Middle frontal gyrus (tissue), 1 donor: ENCODE measurements around the gene VSTM2B.
"Not testable (repeated sequence)": the region's sequence is repeated elsewhere in the genome, so short reads cannot be mapped to it uniquely, and the experiment has no call there.

ENCODE experiments used
- DNase-seq: peaks from one replicate; pipeline ENCODE4 v3.0.0-alpha.2; 2015; ENCODE audit warnings: low spot score; ENCODE audit errors: extremely low spot score

The VSTM2B gene

GRCh38 chr19:29525901-29526729 is at the start of gene VSTM2B:
VSTM2B (plus strand) TSS chr19:29525994; CDS start chr19:29526584, 590 bp downstream.
- no peak for DNase-seq

DNA sequence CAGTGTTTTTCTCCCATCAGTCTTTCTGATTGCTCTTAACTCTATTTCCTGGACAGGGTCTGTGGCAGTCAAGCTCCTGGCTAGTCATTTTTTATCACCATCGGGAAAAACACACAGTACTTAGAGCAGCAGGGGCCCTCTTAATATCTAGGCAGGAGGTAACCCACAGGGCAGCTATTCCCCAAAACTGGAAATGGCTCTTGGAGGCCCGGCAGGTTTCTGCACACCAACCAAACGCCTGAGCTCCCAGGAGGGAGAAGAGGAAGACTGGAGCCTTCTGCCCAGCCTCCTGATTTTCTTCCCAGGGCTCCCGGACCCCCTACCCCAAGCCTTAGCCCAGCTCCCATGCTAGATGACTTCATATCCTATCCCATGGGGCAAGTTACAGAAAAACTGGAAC is 49.3 kb upstream of the VSTM2B start:
- DNase-seq, result no peak

- DNase-seq, result no peak
Observed at GRCh38 chr19:29477831-29478577, 47.8 kb upstream of the VSTM2B start.

GRCh38 chr19:29478578-29479565 is 46.9 kb upstream of the VSTM2B start:
- DNase-seq, result peak; percentile 41

- no peak for DNase-seq
Observed at GRCh38 chr19:29479941-29480340, 45.9 kb upstream of the VSTM2B start.

DNA sequence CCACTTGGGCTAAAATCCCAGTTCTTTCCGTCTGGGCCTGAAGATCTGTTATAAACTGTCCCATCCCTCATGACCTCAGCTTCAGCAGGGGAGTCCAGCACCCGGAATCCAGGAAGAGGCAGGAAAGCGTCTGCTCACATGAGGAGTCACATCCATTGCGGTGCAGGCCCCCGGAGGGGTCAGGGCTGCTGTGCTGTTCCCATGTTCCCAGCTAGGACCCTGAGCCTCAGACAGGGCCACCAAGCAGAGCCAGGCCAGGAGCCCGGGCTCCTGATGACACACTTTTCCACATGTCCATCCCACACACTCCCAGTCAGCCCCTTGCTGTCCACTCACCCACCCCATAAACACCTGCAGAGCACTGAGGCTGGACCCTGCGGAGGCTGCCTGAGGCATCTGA is 45.3 kb upstream of the VSTM2B start:
- no peak for DNase-seq

DNA sequence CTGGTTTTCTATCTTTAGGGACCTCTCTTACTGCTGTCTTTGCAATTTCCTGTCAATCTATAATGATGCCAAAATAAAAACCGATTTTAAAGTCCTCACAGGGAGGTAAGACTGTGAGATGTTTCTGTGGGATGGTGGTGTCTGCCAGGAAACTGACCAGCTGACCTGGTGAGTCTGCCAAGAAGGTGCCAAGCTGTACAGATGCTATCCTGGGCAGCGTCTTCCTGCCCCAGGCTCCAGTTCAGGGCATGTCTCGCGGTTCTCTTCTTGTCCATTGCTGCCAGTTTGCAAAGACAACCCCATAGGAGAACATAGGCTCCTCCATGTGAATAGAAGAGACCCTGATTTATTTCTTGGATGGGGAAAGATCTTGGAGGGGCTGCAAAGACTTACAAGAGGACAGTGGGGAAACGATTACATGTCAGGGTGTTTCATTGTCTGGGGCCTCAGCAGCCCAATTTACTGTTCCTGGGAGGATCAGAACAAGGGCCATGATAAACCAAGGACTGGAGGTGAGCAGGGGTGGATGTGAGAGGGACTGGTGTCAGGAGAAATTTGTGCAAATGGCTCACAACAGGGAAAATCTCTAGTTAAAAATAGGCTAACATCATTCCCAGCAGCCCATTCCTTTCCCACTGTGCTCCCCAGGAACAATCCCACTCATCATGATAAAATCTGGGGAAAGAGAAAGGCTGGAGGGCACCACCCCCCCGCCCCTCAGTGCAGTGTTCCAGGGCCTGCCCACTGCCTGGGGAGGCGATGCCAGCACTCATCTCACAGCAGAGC is 42.7 kb upstream of the VSTM2B start:
- DNase-seq, result no peak

- no peak for DNase-seq
Observed at GRCh38 chr19:29483641-29483920, 42.2 kb upstream of the VSTM2B start.

- no peak for DNase-seq
Observed at GRCh38 chr19:29483944-29484581, 41.7 kb upstream of the VSTM2B start.

- DNase-seq, result no peak
Observed at GRCh38 chr19:29484876-29485275, 40.9 kb upstream of the VSTM2B start.

DNA sequence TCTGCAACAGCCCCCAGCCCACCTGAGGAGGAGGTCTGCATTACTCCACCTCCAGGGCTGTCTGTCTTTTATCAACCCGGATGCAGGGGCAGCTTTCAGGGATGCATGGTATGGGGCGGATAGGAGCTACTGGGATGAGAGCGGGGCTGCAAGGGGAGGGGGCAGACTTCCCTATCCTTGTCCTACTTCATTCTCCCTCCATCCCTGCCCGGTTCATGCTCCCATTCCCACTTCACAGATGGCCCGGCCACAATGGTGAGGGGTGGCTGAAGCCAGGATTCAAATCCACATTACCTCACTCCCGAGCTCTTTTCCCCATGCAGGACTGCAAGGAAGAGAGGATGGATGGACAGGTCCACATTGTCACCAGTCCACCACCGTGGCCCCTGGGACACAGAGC is 40.5 kb upstream of the VSTM2B start:
- DNase-seq, result no peak

- not testable (repeated sequence) for DNase-seq
Observed at GRCh38 chr19:29486961-29487360, 38.8 kb upstream of the VSTM2B start.

DNA sequence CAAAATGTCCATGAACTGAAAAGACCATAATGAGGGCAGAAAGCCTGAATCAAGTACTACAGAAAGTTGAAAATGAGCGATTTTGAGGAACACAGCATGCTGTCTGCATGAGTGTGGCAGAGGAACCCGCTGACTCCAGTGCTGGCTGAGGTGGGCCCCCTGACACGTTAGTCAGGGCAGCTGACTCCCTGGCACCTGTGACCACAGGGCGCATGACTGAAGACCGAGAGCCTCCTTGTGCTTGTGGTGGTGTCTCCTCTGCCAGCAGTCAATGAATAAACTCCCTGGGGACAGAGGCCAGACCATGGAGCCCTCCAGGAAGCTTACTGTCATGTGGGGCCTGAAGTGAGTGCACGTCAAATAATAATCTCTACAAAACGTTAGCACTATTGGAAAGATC is 38.4 kb upstream of the VSTM2B start:
- DNase-seq, result no peak

DNA sequence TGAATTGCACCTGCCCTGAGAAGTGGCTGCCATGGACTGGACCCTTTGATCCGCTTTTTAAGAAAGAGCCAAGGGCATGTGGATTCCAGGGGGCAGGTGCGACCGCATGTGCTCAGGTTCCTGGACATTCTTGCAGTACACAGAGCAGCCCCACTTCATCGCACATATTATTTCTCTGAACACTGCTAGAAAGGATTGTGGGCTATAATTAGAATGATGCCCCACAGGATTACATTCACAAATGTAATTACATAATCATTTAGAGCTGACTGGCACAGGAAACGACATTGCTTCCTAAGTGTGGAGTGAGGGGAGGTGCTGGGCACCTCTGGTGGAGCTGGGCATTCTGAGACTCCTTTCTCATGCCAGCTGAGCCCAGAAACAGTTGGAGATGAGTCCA is 37.5 kb upstream of the VSTM2B start:
- DNase-seq, result no peak

- DNase-seq, result no peak
Observed at GRCh38 chr19:29489172-29489951, 36.4 kb upstream of the VSTM2B start.

DNA sequence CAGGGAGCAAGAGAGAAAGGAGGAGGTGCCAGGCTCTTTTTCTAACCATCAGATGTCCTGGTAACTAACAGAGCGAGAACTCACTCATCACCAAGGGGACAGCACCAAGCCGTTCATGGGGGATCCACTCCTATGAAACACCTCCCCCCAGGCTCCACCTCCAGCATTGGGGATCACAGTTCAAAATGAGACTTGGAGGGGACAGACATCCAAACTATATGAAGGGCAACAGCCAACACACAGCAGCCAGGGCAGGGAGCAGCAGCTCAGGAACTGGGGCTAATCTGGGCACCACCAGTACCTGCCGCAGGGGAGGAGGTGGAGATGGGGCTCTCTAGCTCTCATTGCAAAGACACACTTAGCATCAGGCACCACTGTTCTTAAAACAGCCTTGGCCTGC is 34.3 kb upstream of the VSTM2B start:
- DNase-seq, result no peak

- no peak for DNase-seq
Observed at GRCh38 chr19:29491995-29492577, 33.7 kb upstream of the VSTM2B start.

GRCh38 chr19:29492769-29493168 is 33.0 kb upstream of the VSTM2B start:
- no peak for DNase-seq

GRCh38 chr19:29495091-29495490 is 30.7 kb upstream of the VSTM2B start:
- no peak for DNase-seq
